Skeletal muscle tissue (tissue), 4 donors: ENCODE data around the gene PALLD. TPM values are rescaled to one million over a fixed set of nuclear protein-coding genes. Genes with fewer than 3 reads are reported as not detected.
"Not testable (repeated sequence)": the region's sequence is repeated elsewhere in the genome, so short reads cannot be mapped to it uniquely, and the experiment has no call there.

Experiments used
- H3K27ac ChIP-seq: one replicate; pipeline ENCODE4 v1.7.0; 2013; ENCODE audit warnings: mild to moderate bottlenecking, low read depth, low read length, inconsistent platforms
- H3K27me3 ChIP-seq, 3 donors: one replicate each; pipeline ENCODE4 v1.7.0; 2013; ENCODE audit warnings: low read length in 3 of 3; ENCODE audit not compliant: control insufficient read depth in 3 of 3, insufficient read depth in 3 of 3
- H3K36me3 ChIP-seq, 3 donors: one replicate each; pipeline ENCODE4 v1.7.0; 2013; ENCODE audit warnings: low read length in 3 of 3; ENCODE audit not compliant: control insufficient read depth in 3 of 3, insufficient read depth in 3 of 3
- H3K4me1 ChIP-seq, 3 donors: one replicate each; pipeline ENCODE4 v1.7.0; 2013; ENCODE audit warnings: low read length in 3 of 3, mild to moderate bottlenecking in 3 of 3; ENCODE audit not compliant: control insufficient read depth in 3 of 3, insufficient read depth in 3 of 3
- H3K4me3 ChIP-seq, 3 donors: one replicate each; pipeline ENCODE4 v1.7.0; 2013; ENCODE audit warnings: low read length in 3 of 3
- H3K9ac ChIP-seq, 3 donors: one replicate each; pipeline ENCODE4 v1.7.0; 2013; ENCODE audit warnings: low read length in 3 of 3, mild to moderate bottlenecking in 3 of 3, moderate library complexity in 2 of 3, low read depth in 1 of 3
- H3K9me3 ChIP-seq, 3 donors: one replicate each; pipeline ENCODE4 v1.7.0; 2013; ENCODE audit warnings: low read length in 3 of 3; ENCODE audit not compliant: control insufficient read depth in 3 of 3
- total RNA-seq: library from RNA; depleted of rRNA; stranded (reverse); fragments of >200 nt; gene quantifications from one replicate; pipeline ENCODE4 v1.2.3, GENCODE V29; 2014
- donor health status: Osteomylitis.

Gene PALLD
- total RNA-seq, 1 donor from 2014 or later, result 140 TPM

DNA sequence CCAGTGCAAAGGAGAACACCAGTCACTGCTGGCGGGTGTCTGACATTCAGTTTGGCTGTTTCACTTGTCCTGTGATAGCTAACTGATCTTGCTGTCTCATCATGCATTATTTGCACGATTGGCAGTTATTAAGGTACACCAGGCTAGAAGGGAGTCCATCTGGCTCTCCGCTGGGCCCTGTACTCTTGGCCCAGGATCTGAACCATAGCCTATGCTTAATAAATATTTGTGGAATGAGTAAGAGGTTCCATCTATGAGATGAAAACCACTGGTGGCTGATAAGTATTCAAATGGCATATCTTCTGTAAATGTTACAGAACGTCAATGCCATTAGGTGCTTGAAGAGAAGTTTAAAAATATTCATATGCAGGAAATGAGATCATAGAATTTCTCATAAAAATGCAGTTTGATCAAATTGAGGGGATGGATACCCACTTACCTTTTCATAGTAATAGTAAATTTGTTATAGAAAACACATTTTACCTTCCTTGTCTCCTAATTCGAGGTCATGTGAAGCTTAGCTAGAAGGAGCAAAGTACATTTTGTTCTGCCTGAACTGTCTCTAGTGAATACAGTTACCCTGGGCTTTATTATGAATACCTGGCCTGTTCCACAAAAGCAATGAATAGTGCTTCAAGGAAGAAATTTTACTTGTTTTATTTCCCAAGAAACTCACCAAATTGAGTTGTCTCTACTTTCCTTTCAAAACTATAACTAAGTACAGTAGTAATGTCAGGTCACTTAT lies 299.7 kb downstream of the PALLD start:
- Histone ChIP-seq H3K27ac (peak overlapping the region; percentile 14), H3K4me3 (no peak overlapping the region), H3K9ac (no peak overlapping the region), H3K9me3 (no peaks in the 10 kb centered on the region), H3K4me1 (peaks cover 12 to 20% (median 17%) of the 10 kb centered on the region in 3 donors), H3K36me3 (no peaks in the 10 kb centered on the region), H3K27me3 (no peaks in the 10 kb centered on the region)

DNA sequence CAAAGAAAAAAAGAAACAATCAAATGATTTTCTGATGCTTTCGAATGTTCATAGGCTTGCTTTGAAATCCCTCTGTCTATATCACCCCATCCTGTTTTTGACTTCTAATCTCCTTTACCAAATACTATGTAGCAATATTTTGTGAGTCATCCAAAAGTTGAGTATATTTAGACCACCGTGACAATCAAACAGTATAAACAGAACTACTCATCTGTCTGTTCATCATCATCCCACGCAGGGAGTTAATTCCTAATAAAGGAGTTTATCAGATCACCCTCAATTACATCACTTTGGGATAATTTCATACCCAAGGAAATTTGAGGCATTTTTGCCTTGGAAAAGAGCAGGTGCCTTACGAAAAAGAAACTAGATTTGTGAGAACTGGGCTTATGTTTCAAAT lies 300.3 kb downstream of the PALLD start:
- Histone ChIP-seq H3K4me1 (peaks cover 12 to 20% (median 17%) of the 10 kb centered on the region in 3 donors), H3K27ac (peak overlapping the region; percentile 14), H3K9me3 (no peaks in the 10 kb centered on the region), H3K27me3 (no peaks in the 10 kb centered on the region), H3K36me3 (no peaks in the 10 kb centered on the region), H3K9ac (no peak overlapping the region), H3K4me3 (no peak overlapping the region)

GRCh38 chr4:168797738-168798375 lies 301.0 kb downstream of the PALLD start:
- Histone ChIP-seq H3K4me3 (no peak overlapping the region), H3K36me3 (no peaks in the 10 kb centered on the region), H3K27ac (peak overlapping the region; percentile 14), H3K4me1 (peaks cover 12 to 20% (median 17%) of the 10 kb centered on the region in 3 donors), H3K9me3 (no peaks in the 10 kb centered on the region), H3K9ac (no peak overlapping the region), H3K27me3 (no peaks in the 10 kb centered on the region)

DNA sequence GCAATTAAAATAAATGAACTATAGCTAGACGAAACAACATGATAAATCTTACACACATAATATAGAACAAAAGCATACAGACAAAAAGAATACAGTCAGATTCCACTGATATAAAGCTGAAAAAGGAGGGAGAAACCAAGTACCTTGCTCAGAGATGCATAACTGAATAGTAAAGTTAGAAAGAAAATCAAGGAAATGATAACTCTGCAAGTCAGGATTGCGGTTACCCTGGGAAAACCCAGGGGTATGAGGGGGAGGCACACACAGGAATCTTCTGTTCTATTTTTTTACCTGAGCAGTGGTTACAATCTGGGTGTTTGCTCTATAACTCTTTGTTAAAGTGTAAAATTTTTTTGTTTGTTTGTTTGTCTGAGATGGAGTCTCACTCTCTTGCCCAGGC lies 304.1 kb downstream of the PALLD start:
- no peaks in the 10 kb centered on the region for H3K27me3 ChIP-seq
- no peak overlapping the region for H3K27ac ChIP-seq
- H3K4me3 ChIP-seq, result no peak overlapping the region
- peaks cover 5 to 13% (median 10%) of the 10 kb centered on the region in 3 donors for H3K4me1 ChIP-seq
- no peak overlapping the region for H3K9ac ChIP-seq
- H3K36me3 ChIP-seq, result no peaks in the 10 kb centered on the region
- H3K9me3 ChIP-seq, result no peaks in the 10 kb centered on the region

- Histone ChIP-seq H3K4me1 (peaks cover 0 to 2% (median 0%) of the 10 kb centered on the region in 3 donors), H3K9ac (no peak overlapping the region), H3K9me3 (no peaks in the 10 kb centered on the region), H3K36me3 (no peaks in the 10 kb centered on the region), H3K4me3 (no peak overlapping the region), H3K27ac (no peak overlapping the region), H3K27me3 (no peaks in the 10 kb centered on the region)
Observed at GRCh38 chr4:168802222-168802621, 305.4 kb downstream of the PALLD start.

GRCh38 chr4:168803052-168803451 lies 306.2 kb downstream of the PALLD start:
- H3K36me3 ChIP-seq, H3K4me3 ChIP-seq, H3K27ac ChIP-seq, H3K9me3 ChIP-seq, H3K4me1 ChIP-seq, H3K27me3 ChIP-seq, H3K9ac ChIP-seq: not testable (repeated sequence)

DNA sequence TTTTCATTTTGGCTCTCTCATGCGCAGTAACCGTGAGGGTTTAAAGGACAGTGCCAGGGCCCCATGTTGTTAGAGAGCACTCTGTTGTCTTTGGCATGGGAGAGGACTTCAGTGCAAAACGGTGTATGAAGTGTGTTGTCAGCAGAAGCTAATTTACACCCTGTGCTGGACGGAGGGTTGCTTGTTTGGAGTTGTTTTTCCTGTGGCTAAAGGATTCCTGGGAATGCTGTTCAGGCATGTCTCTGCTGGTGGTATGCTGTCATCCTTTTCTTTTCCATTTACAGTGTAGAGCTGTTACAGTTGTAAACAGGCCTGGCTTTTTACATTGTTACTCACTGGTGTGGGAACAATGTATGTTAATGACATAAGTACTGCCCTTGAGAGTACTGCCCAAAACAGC lies 306.9 kb downstream of the PALLD start:
- Histone ChIP-seq H3K4me1 (peaks cover 0 to 2% (median 0%) of the 10 kb centered on the region in 3 donors), H3K9ac (no peak overlapping the region), H3K27ac (no peak overlapping the region), H3K27me3 (no peaks in the 10 kb centered on the region), H3K9me3 (no peaks in the 10 kb centered on the region), H3K4me3 (no peak overlapping the region), H3K36me3 (no peaks in the 10 kb centered on the region)

- peaks cover 0 to 2% (median 0%) of the 10 kb centered on the region in 3 donors for H3K4me1 ChIP-seq
- H3K9ac ChIP-seq, result no peak overlapping the region
- no peak overlapping the region for H3K27ac ChIP-seq
Observed at GRCh38 chr4:168804146-168804545, 307.3 kb downstream of the PALLD start.

GRCh38 chr4:168805341-168805740 lies 308.5 kb downstream of the PALLD start:
- H3K9me3 ChIP-seq, result no peaks in the 10 kb centered on the region
- peaks cover 0 to 2% (median 0%) of the 10 kb centered on the region in 3 donors for H3K4me1 ChIP-seq
- no peak overlapping the region for H3K4me3 ChIP-seq
- H3K27ac ChIP-seq, result no peak overlapping the region
- no peaks in the 10 kb centered on the region for H3K36me3 ChIP-seq
- no peak overlapping the region for H3K9ac ChIP-seq
- no peaks in the 10 kb centered on the region for H3K27me3 ChIP-seq

More at GRCh38 chr4:168804146-168804545, 307.3 kb downstream of the PALLD start:
- Histone ChIP-seq H3K36me3 (no peaks in the 10 kb centered on the region), H3K4me3 (no peak overlapping the region), H3K9me3 (no peaks in the 10 kb centered on the region), H3K27me3 (no peaks in the 10 kb centered on the region)

- not testable (repeated sequence) for H3K9me3 ChIP-seq, H3K4me1 ChIP-seq, H3K4me3 ChIP-seq, H3K36me3 ChIP-seq, H3K27me3 ChIP-seq, H3K9ac ChIP-seq, H3K27ac ChIP-seq
Observed at GRCh38 chr4:168806247-168806646, 309.4 kb downstream of the PALLD start.
